NCI-H510A (cell line): ENCODE results near the gene SLC16A3.
"Not testable (repeated sequence)": the region's sequence is repeated elsewhere in the genome, so short reads cannot be mapped to it uniquely, and the experiment has no call there.

Source experiments
- DNase-seq: peaks from one replicate; lab custom pipeline; 2025; lab: John Stamatoyannopoulos, UW

The SLC16A3 gene

GRCh38 chr17:82228842-82229697, at the start of gene SLC16A3:
Gene SLC16A3, plus strand, starts transcription at chr17:82229042. Its CDS starts 6,967 bp downstream, at chr17:82236009.
- no peak for DNase-seq

GRCh38 chr17:82179412-82179811, 49.4 kb upstream of the SLC16A3 start:
- DNase-seq: no peak

- DNase-seq: no peak
Observed at GRCh38 chr17:82179946-82180475, 48.8 kb upstream of the SLC16A3 start.

GRCh38 chr17:82180776-82181528, 47.9 kb upstream of the SLC16A3 start:
- no peak for DNase-seq

- no peak for DNase-seq
Observed at GRCh38 chr17:82184761-82185160, 44.1 kb upstream of the SLC16A3 start.

GRCh38 chr17:82186221-82186620, 42.6 kb upstream of the SLC16A3 start:
- DNase-seq: no peak

- no peak for DNase-seq
Observed at GRCh38 chr17:82187500-82187899, 41.3 kb upstream of the SLC16A3 start.

GRCh38 chr17:82188001-82188961, 40.6 kb upstream of the SLC16A3 start:
- no peak for DNase-seq

- not testable (repeated sequence) for DNase-seq
Observed at GRCh38 chr17:82193050-82193449, 35.8 kb upstream of the SLC16A3 start.

- no peak for DNase-seq
Observed at GRCh38 chr17:82193520-82194220, 35.2 kb upstream of the SLC16A3 start.

GRCh38 chr17:82194765-82195164, 34.1 kb upstream of the SLC16A3 start:
- DNase-seq: no peak

- no peak for DNase-seq
Observed at GRCh38 chr17:82195675-82196672, 32.9 kb upstream of the SLC16A3 start.

- no peak for DNase-seq
Observed at GRCh38 chr17:82198092-82198491, 30.8 kb upstream of the SLC16A3 start.

- no peak for DNase-seq
Observed at GRCh38 chr17:82199496-82199895, 29.3 kb upstream of the SLC16A3 start.

- DNase-seq: no peak
Observed at GRCh38 chr17:82200135-82200534, 28.7 kb upstream of the SLC16A3 start.

- DNase-seq: no peak
Observed at GRCh38 chr17:82200743-82201497, 27.9 kb upstream of the SLC16A3 start.

GRCh38 chr17:82201498-82201910, 27.3 kb upstream of the SLC16A3 start:
- no peak for DNase-seq

GRCh38 chr17:82202981-82203380, 25.9 kb upstream of the SLC16A3 start:
- no peak for DNase-seq

- DNase-seq: no peak
Observed at GRCh38 chr17:82203920-82204319, 24.9 kb upstream of the SLC16A3 start.
